K562 (cell line): ENCODE data around the gene HPD. TPM values are rescaled to one million over a fixed set of nuclear protein-coding genes. Genes with fewer than 3 reads are reported as not detected.

Experiments used
- ATAC-seq: fragments of 200-7000 bp; cut with Tn5 transposase; 3 replicates; pipeline ENCODE4 v1.9.1; 2020; ENCODE audit warnings: moderate library complexity
- BruUV-seq: library from RNA; stranded (reverse); fragments of 400-500 nt; replicated peaks from 2 replicates; lab custom pipeline; 2021; lab: Mats Ljungman, UMichigan
- CTCF ChIA-PET: fragments of 300-600 bp; formaldehyde crosslinking; extraction: SDS; loops from one replicate; lab custom pipeline; 2021; ENCODE audit warnings: low intra/inter-chr PET ratio; lab: Yijun Ruan, JAX
- POLR2A ChIA-PET: fragments of 300-600, 350-650 bp; sonication (Branson Sonifier 250); formaldehyde crosslinking; extraction: SDS; loops from one replicate; lab custom pipeline; 2021; ENCODE audit warnings: antibody characterized with exemption, inconsistent platforms; lab: Yijun Ruan, JAX
- DNase-seq, 4 experiments: peaks; one replicate each; pipeline versions ENCODE4 v3.0.0 to v3.0.0-alpha.2; 2011 to 2018; ENCODE audit warnings: low spot score in 3 of 4, mixed read lengths in 3 of 4; ENCODE audit errors: extremely low read depth in 1 of 4
- FAIRE-seq: peaks from 2 replicates; lab custom pipeline; 2011; peaks lifted over from hg19 to GRCh38; lab: Jason Lieb, UNC
- H2AFZ ChIP-seq: 2 replicates; pipeline ENCODE4 v1.6.0; 2011; ENCODE audit warnings: low read depth, low read length, control low read depth, inconsistent platforms
- H3K27ac ChIP-seq: fragments of 200-600 bp; 3 replicates; pipeline ENCODE4 v1.8.0; 2011; ENCODE audit warnings: low read depth, mild to moderate bottlenecking, control low read depth, inconsistent platforms, low read length, moderate library complexity, mixed read lengths; ENCODE audit errors: extremely low read depth
- H3K27me3 ChIP-seq, 2 experiments: fragments of 300-600 bp in 1 of 2; 2 replicates in 1 of 2; 3 replicates in 1 of 2; pipeline versions ENCODE4 v1.6.0 to v1.8.0; 2011; ENCODE audit warnings: inconsistent platforms in 2 of 2, low read length in 2 of 2, mild to moderate bottlenecking in 1 of 2, mixed read lengths in 1 of 2, moderate library complexity in 1 of 2; ENCODE audit not compliant: control insufficient read depth in 2 of 2, insufficient read depth in 2 of 2
- H3K36me3 ChIP-seq: fragments of 300-600 bp; 3 replicates; pipeline ENCODE4 v1.8.0; 2011; ENCODE audit warnings: mild to moderate bottlenecking, low read length, inconsistent platforms; ENCODE audit not compliant: control insufficient read depth, insufficient read depth
- H3K4me1 ChIP-seq, 2 experiments: fragments of 200-600 bp in 1 of 2; replicated peaks in 1 of 2; 2 replicates in 1 of 2; 3 replicates in 1 of 2; pipeline versions ENCODE4 v1.5.1 to v1.8.0; 2011; ENCODE audit warnings: inconsistent platforms in 2 of 2, low read length in 2 of 2, mild to moderate bottlenecking in 1 of 2, mixed read lengths in 1 of 2, moderate library complexity in 1 of 2; ENCODE audit not compliant: control insufficient read depth in 2 of 2, insufficient read depth in 2 of 2
- H3K4me2 ChIP-seq: 2 replicates; pipeline ENCODE4 v1.6.1; 2011; ENCODE audit warnings: low read length, control low read depth, inconsistent platforms, mixed read lengths; ENCODE audit not compliant: insufficient read depth
- H3K4me3 ChIP-seq: fragments of 200-600 bp; sonication (generic), shearing (Covaris generic); 2 replicates; pipeline ENCODE4 v1.5.1; 2016; ENCODE audit warnings: control low read depth, inconsistent platforms
- H3K79me2 ChIP-seq: fragments of 200-600 bp; 3 replicates; pipeline ENCODE4 v1.8.0; 2011; ENCODE audit warnings: low read length, inconsistent platforms; ENCODE audit not compliant: control insufficient read depth, insufficient read depth
- H3K9ac ChIP-seq, 2 experiments: 2 replicates each; pipeline versions ENCODE4 v1.6.0 to v1.6.1; 2011; ENCODE audit warnings: low read depth in 2 of 2, low read length in 2 of 2, control low read depth in 1 of 2, inconsistent platforms in 1 of 2, mild to moderate bottlenecking in 1 of 2, mixed read lengths in 1 of 2; ENCODE audit not compliant: insufficient read depth in 1 of 2
- H3K9me1 ChIP-seq: one replicate; pipeline ENCODE4 v1.6.0; 2011; ENCODE audit warnings: inconsistent platforms, mild to moderate bottlenecking, low read length, moderate library complexity; ENCODE audit not compliant: control insufficient read depth, insufficient read depth
- H3K9me3 ChIP-seq: replicated peaks from 2 replicates; pipeline ENCODE4 v1.5.1; 2011; ENCODE audit warnings: low read depth, low read length, inconsistent platforms; ENCODE audit not compliant: control insufficient read depth, insufficient read depth
- H4K20me1 ChIP-seq: replicated peaks from 2 replicates; pipeline ENCODE4 v1.6.1; 2011; ENCODE audit warnings: low read length, inconsistent platforms, mixed read lengths; ENCODE audit not compliant: control insufficient read depth, insufficient read depth
- FIP1L1 ChIP-seq: fragments of 200-400 bp; formaldehyde crosslinking; IDR thresholded peaks from 2 replicates; pipeline ENCODE4 v1.6.1; 2018; ENCODE audit warnings: mild to moderate bottlenecking, low read depth, low read length; ENCODE audit not compliant: poor library complexity, severe bottlenecking
- HSF4 ChIP-seq: fragments of 250-450 bp; sonication (Bioruptor Pico); IDR thresholded peaks from 2 replicates; pipeline ENCODE4 v2.1.2; 2022; ENCODE audit warnings: mild to moderate bottlenecking, moderate library complexity, borderline replicate concordance
- LCOR ChIP-seq: sonication (generic); formaldehyde crosslinking; IDR thresholded peaks from 2 replicates; pipeline ENCODE4 v1.8.0; 2022; ENCODE audit warnings: mild to moderate bottlenecking, missing genetic modification reagents
- PML ChIP-seq: IDR thresholded peaks from 2 replicates; pipeline ENCODE4 v1.6.1; 2012; ENCODE audit warnings: low read length, inconsistent platforms
- POLR2G ChIP-seq: fragments of 200-400 bp; formaldehyde crosslinking; IDR thresholded peaks from 2 replicates; pipeline ENCODE4 v1.6.1; 2017; ENCODE audit warnings: low read depth, mild to moderate bottlenecking, antibody characterized with exemption, low read length, moderate library complexity
- RBFOX2 ChIP-seq: fragments of 200-400 bp; formaldehyde crosslinking; IDR thresholded peaks from 2 replicates; pipeline ENCODE4 v1.6.1; 2017; ENCODE audit warnings: low read depth, mild to moderate bottlenecking, low read length, moderate library complexity
- RBM14 ChIP-seq: fragments of 200-400 bp; formaldehyde crosslinking; IDR thresholded peaks from 2 replicates; pipeline ENCODE4 v1.6.1; 2018; ENCODE audit warnings: low read depth, mild to moderate bottlenecking, low read length, moderate library complexity, borderline replicate concordance; ENCODE audit not compliant: insufficient read depth
- SAFB2 ChIP-seq: fragments of 200-400 bp; formaldehyde crosslinking; IDR thresholded peaks from 2 replicates; pipeline ENCODE4 v1.6.1; 2018; ENCODE audit warnings: borderline replicate concordance, low read length, low read depth, moderate library complexity; ENCODE audit not compliant: severe bottlenecking
- SIN3B ChIP-seq: fragments of 450-650 bp; IDR thresholded peaks from 2 replicates; pipeline ENCODE4 v1.6.1; 2017; ENCODE audit warnings: low read depth, mild to moderate bottlenecking, moderate library complexity
- TCFL5 ChIP-seq: fragments of 250-450 bp; sonication (Bioruptor Pico); conservative IDR thresholded peaks from 2 replicates; pipeline ENCODE4 v1.6.1; 2021; ENCODE audit warnings: mild to moderate bottlenecking, moderate library complexity, matching md5 sums
- THRAP3 ChIP-seq: fragments of 450-650 bp; IDR thresholded peaks from 2 replicates; pipeline ENCODE4 v1.6.1; 2016; ENCODE audit warnings: mild to moderate bottlenecking, inconsistent platforms, borderline replicate concordance
- ZKSCAN3 ChIP-seq: fragments of 250-450 bp; sonication (Bioruptor Pico); IDR thresholded peaks from 2 replicates; pipeline ENCODE4 v1.4.0; 2020
- ZNF253 ChIP-seq: fragments of 250-450 bp; sonication (Bioruptor Pico); conservative IDR thresholded peaks from 2 replicates; pipeline ENCODE4 v1.6.1; 2021; ENCODE audit warnings: mild to moderate bottlenecking
- WGBS: fragments of 100-300 bp; shearing (Covaris generic); methylation state at CpG from one replicate; pipeline ENCODE4 v1.1.6; 2016; ENCODE audit warnings: low coverage, mixed read lengths; ENCODE audit not compliant: insufficient coverage; ENCODE audit errors: missing lambda C conversion rate; 5-methylcytosine and 5-hydroxymethylcytosine counted together
- in situ Hi-C: fragments of 300-500 bp; cut with MboI; formaldehyde crosslinking; loops from 4 replicates; pipeline ENCODE4 v1.15.0; 2018; ENCODE audit warnings: inconsistent platforms, mixed read lengths
- intact Hi-C: fragments of 100-400 bp; cut with micrococcal nuclease; formaldehyde crosslinking; loops from 2 replicates; pipeline ENCODE4 v1.14.2; 2022
- polyA plus RNA-seq, 8 experiments: library from polyadenylated mRNA; depleted of rRNA in 4 of 8; stranded (reverse) in 5 of 8; unstranded in 3 of 8; fragments of >200 nt; fragmentation: Nextera tagmentation in 2 of 8; fragmentation: Illumina TruSeq in 1 of 8; extraction: Ambion mirVana in 2 of 8; extraction: Trizol in 1 of 8; gene quantifications; 2 replicates each; pipeline versions ENCODE4 v1.2.1 to v1.2.3, GENCODE V29; 2011 to 2014; ENCODE audit warnings: inconsistent platforms in 1 of 8, missing spikeins in 1 of 8
- total RNA-seq, 7 experiments: library from RNA; depleted of rRNA in 6 of 7; stranded (reverse); fragments of >200 nt in 6 of 7; fragmentation: Illumina TruSeq in 2 of 7; extraction: Trizol in 2 of 7; gene quantifications; 2 replicates each; pipeline versions ENCODE4 v1.2.1 to v1.2.3, GENCODE V29; 2011 to 2021; ENCODE audit warnings: low replicate concordance in 1 of 7
- TF ChIP-seq, protein P1 (sequence below): fragments of 250-450 bp; sonication (Bioruptor Pico); IDR thresholded peaks from 2 replicates; pipeline ENCODE4 v1.4.0; 2020
- TF ChIP-seq, protein P2 (sequence below): fragments of 250-450 bp; sonication (Bioruptor Pico); IDR thresholded peaks from 2 replicates; pipeline ENCODE4 v1.5.0; 2020; ENCODE audit warnings: mild to moderate bottlenecking, borderline replicate concordance

Gene HPD
- total and polyA plus RNA-seq, 9 of the 15 experiments (the other 6 are each of a cell fraction or from before 2014, with no cell fraction given) = 0.06 to 0.29 (median 0.07) TPM; not detected in 4

DNA sequence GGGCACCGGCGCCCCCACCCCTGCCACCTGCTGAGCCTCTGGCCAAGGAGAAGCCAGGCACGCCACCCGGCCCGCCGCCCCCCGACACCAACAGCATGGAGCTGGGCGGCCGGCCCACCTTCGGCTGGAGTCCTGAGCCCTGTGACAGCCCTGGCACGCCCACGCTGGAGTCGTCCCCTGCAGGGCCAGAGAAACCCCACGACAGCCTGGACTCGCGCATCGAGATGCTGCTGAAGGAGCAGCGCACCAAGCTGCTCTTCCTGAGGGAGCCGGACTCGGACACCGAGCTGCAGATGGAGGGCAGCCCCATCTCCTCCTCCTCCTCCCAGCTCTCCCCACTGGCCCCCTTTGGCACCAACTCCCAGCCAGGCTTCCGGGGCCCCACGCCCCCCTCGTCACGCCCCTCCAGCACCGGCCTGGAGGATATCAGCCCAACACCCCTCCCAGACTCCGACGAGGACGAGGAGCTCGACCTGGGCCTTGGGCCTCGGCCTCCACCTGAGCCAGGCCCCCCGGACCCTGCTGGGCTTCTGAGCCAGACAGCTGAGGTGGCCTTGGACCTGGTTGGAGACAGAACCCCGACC is 48.3 kb downstream of the HPD start:
- Histone ChIP-seq H2AFZ (no peak overlapping the region), H3K4me2 (no peak overlapping the region), H3K4me3 (no peak overlapping the region), H3K79me2 (peaks cover 78% of the 10 kb centered on the region), H3K9ac (peak overlapping the region in 1 of 2 experiments; percentile 93; a peak in 2 of 4 replicates), H3K27ac (no peak overlapping the region), H3K36me3 (peaks cover 84% of the 10 kb centered on the region), H3K9me1 (no peaks in the 10 kb centered on the region), H3K4me1 (peaks cover 28 to 69% of the 10 kb centered on the region in 2 experiments), H3K9me3 (no peaks in the 10 kb centered on the region), H3K27me3 (no peaks in the 10 kb centered on the region), H4K20me1 (peaks cover 26% of the 10 kb centered on the region)
- 84% methylated on average over 15 of the region's 33 CpGs for WGBS
- intact Hi-C loops (no loop called here), in situ Hi-C loops (no loop called here)
- CTCF ChIA-PET = interaction anchor here (5.5 kb wide), 1 partner anchor 15 kb away, joined by 73 read pairs; the partner anchor contains the start of gene RHOF
- FAIRE-seq = no peak
- POLR2A ChIA-PET = interaction anchor here (0.6 to 12.1 kb wide), 10 partner anchors 8 to 385 kb away, joined by 3 to 194 read pairs (median 4); partner anchors contain the start of genes RHOF and SETD1B
- BruUV-seq = no TSS peak
- ATAC-seq = no peak
- DNase-seq = no peak
- TF ChIP-seq RBFOX2 (peak; percentile 62), PML (no peak), LCOR (CRISPR knock-in tag) (no peak), SAFB2 (no peak), HSF4 (CRISPR knock-in tag) (no peak), FIP1L1 (peak; percentile 24), SIN3B (no peak), POLR2G (peak; percentile 62), THRAP3 (no peak), ZNF253 (CRISPR knock-in tag) (no peak), TCFL5 (no peak), RBM14 (no peak), ZKSCAN3 (no peak)
- TF ChIP-seq, protein P1, sequence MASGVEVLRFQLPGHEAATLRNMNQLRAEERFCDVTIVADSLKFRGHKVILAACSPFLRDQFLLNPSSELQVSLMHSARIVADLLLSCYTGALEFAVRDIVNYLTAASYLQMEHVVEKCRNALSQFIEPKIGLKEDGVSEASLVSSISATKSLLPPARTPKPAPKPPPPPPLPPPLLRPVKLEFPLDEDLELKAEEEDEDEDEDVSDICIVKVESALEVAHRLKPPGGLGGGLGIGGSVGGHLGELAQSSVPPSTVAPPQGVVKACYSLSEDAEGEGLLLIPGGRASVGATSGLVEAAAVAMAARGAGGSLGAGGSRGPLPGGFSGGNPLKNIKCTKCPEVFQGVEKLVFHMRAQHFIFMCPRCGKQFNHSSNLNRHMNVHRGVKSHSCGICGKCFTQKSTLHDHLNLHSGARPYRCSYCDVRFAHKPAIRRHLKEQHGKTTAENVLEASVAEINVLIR (CRISPR knock-in tag) = no peak
- TF ChIP-seq, protein P2, sequence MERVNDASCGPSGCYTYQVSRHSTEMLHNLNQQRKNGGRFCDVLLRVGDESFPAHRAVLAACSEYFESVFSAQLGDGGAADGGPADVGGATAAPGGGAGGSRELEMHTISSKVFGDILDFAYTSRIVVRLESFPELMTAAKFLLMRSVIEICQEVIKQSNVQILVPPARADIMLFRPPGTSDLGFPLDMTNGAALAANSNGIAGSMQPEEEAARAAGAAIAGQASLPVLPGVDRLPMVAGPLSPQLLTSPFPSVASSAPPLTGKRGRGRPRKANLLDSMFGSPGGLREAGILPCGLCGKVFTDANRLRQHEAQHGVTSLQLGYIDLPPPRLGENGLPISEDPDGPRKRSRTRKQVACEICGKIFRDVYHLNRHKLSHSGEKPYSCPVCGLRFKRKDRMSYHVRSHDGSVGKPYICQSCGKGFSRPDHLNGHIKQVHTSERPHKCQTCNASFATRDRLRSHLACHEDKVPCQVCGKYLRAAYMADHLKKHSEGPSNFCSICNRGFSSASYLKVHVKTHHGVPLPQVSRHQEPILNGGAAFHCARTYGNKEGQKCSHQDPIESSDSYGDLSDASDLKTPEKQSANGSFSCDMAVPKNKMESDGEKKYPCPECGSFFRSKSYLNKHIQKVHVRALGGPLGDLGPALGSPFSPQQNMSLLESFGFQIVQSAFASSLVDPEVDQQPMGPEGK = no peak
